Esophagus muscularis mucosa (tissue), 4 donors: ENCODE measurements around the gene NRXN3. TPM values are rescaled to one million over a fixed set of nuclear protein-coding genes. Genes with fewer than 3 reads are reported as not detected.

Experiments
- DNase-seq: peaks from one replicate; pipeline ENCODE4 v3.0.0-alpha.2; 2017; ENCODE audit errors: extremely low spot score
- H3K27ac ChIP-seq, 4 donors: fragments of 200-600 bp; sonication (generic); replicated peaks in 1 of 4; 1 replicate in 3 of 4; 2 replicates in 1 of 4; pipeline ENCODE4 v1.5.1; 2016 to 2019; ENCODE audit warnings: mild to moderate bottlenecking in 1 of 4
- H3K27me3 ChIP-seq, 4 donors: fragments of 200-600 bp; sonication (generic); one replicate each; pipeline versions ENCODE4 v1.5.1 to v1.6.0; 2016 to 2019
- H3K36me3 ChIP-seq, 4 donors: fragments of 200-600 bp; sonication (generic); one replicate each; pipeline ENCODE4 v1.5.1; 2016 to 2019
- H3K4me1 ChIP-seq, 4 donors: fragments of 200-600 bp; sonication (generic); one replicate each; pipeline ENCODE4 v1.5.1; 2016 to 2019
- H3K4me3 ChIP-seq, 4 donors: fragments of 200-600 bp; sonication (generic); 1 replicate in 2 of 4; 2 replicates in 2 of 4; pipeline ENCODE4 v1.5.1; 2016 to 2019; ENCODE audit warnings: mild to moderate bottlenecking in 4 of 4, moderate library complexity in 1 of 4
- H3K9me3 ChIP-seq, 4 donors: fragments of 200-600 bp; sonication (generic); 1 replicate in 3 of 4; 2 replicates in 1 of 4; pipeline ENCODE4 v1.5.1; 2016 to 2019
- CTCF ChIP-seq, 3 experiments: fragments of 200-600 bp in 2 of 3; fragments of 450-650 bp in 1 of 3; sonication (generic) in 2 of 3; IDR thresholded peaks; one replicate each; pipeline ENCODE4 v1.5.1; 2017 to 2019; ENCODE audit warnings: antibody characterized with exemption in 3 of 3, mild to moderate bottlenecking in 2 of 3, moderate library complexity in 1 of 3
- EP300 ChIP-seq: sonication (generic); formaldehyde crosslinking; IDR thresholded peaks from one replicate; pipeline ENCODE4 v1.6.1; 2017; ENCODE audit warnings: antibody characterized with exemption
- POLR2A ChIP-seq: fragments of 450-650 bp; IDR thresholded peaks from one replicate; pipeline ENCODE4 v1.6.1; 2017; ENCODE audit warnings: antibody characterized with exemption, moderate library complexity, mild to moderate bottlenecking, low read depth
- POLR2AphosphoS5 ChIP-seq, 2 donors: sonication (generic); formaldehyde crosslinking; IDR thresholded peaks; one replicate each; pipeline ENCODE4 v1.6.1; 2017; ENCODE audit warnings: antibody characterized with exemption in 2 of 2
- WGBS: methylation state at CpG from one replicate; pipeline ENCODE4 v1.1.5; 2018; 5-methylcytosine and 5-hydroxymethylcytosine counted together
- intact Hi-C: fragments of 100-400 bp; cut with DNase I; formaldehyde crosslinking; loops from one replicate; pipeline ENCODE4 v1.15.1; 2023
- total RNA-seq, 4 donors: library from RNA; depleted of rRNA; stranded (reverse); fragments of >200 nt; gene quantifications; one replicate each; pipeline versions ENCODE4 v1.1.0 to v1.2.1, GENCODE V29; 2016

NRXN3 gene
- total RNA-seq, 4 donors from 2014 or later, result 71.1 to 159 (median 122) TPM

DNA sequence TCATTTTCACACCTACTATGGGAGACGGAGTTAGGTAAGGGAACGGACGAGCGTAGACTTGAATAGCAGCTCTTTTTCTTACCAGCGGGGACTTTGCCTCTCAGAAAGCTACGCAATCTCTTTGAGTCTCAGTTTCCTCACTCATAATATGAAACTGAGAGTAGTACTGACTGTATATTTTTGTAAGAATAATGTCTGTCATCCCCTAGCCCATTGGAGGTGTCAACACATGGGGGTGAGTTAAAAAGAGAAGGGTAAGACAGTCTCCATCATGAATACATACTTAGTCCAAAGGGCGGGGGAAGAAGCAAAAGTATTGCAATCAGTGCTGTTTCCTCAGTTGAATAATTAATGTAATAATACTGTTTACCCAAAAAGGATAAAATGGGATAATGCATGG lies 592.2 kb downstream of the NRXN3 start:
- WGBS, result 88% methylated on average over 7 of the region's 7 CpGs
- no peaks in the 10 kb centered on the region for H3K4me1 ChIP-seq
- H3K36me3 ChIP-seq, result no peaks in the 10 kb centered on the region
- TF ChIP-seq EP300 (no peak), POLR2AphosphoS5 (IDR thresholded peaks at IDR 0.05) (no peak), CTCF (IDR thresholded peaks at IDR 0.05) (no peak), POLR2A (no peak)
- DNase-seq, result no peak
- no peaks in the 10 kb centered on the region for H3K27me3 ChIP-seq
- intact Hi-C loops, result no loop called here
- H3K9me3 ChIP-seq, result no peaks in the 10 kb centered on the region
- no peak overlapping the region for H3K27ac ChIP-seq
- H3K4me3 ChIP-seq, result no peak overlapping the region

DNA sequence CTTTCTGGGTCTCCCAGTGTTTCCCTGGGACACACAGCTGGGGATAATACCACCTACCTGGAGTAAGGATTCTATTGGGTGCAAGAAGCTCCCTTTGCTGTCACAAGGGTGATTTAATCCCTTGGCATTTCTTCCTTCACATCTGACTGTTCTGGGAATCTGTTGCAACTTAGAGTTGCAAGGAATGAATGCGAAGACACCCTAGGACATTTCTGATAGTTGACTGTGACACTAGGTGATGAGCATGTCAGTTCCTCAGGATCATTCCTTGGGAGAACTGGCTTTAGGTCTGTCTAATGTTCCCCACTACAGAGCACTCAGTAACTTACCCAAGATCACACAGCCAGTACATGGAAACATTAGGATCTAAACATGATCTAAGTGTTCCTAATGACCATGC lies 593.6 kb downstream of the NRXN3 start:
- Histone ChIP-seq H3K9me3 (no peaks in the 10 kb centered on the region), H3K4me3 (no peak overlapping the region), H3K27ac (no peak overlapping the region), H3K4me1 (no peaks in the 10 kb centered on the region), H3K36me3 (no peaks in the 10 kb centered on the region), H3K27me3 (no peaks in the 10 kb centered on the region)
- WGBS, result 89% methylated on average over 1 of the region's 1 CpG
- intact Hi-C loops, result no loop called here
- TF ChIP-seq POLR2A (no peak), EP300 (no peak), POLR2AphosphoS5 (IDR thresholded peaks at IDR 0.05) (no peak)
- DNase-seq, result no peak

DNA sequence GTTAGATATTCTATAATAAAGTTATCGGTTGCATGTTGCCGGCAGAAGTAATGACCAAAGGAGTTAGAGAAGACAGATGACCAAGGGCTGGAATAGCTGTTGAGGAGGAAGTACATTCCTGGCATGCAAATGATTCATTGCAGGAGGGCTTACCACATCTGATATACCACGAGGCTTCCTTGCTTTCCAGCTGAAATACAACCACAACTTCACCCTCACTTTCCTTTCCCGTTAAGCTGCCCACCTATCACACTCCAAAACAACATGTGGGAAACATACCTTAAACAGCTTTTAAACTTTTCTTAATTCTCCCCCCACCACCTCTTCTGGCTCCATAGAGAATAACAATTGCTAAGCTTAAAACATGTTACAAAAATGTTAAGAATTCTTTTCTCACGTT lies 594.1 kb downstream of the NRXN3 start:
- Histone ChIP-seq H3K9me3 (no peaks in the 10 kb centered on the region), H3K27me3 (no peaks in the 10 kb centered on the region), H3K27ac (no peak overlapping the region), H3K4me1 (no peaks in the 10 kb centered on the region), H3K36me3 (no peaks in the 10 kb centered on the region), H3K4me3 (no peak overlapping the region)
- no peak for TF ChIP-seq EP300
- TF ChIP-seq POLR2AphosphoS5 (IDR thresholded peaks at IDR 0.05), result no peak
- TF ChIP-seq POLR2A, result no peak
- no peak for TF ChIP-seq CTCF (IDR thresholded peaks at IDR 0.05)
- intact Hi-C loops, result no loop called here
- WGBS, result 41% methylated on average over 5 of the region's 5 CpGs
- DNase-seq, result no peak

GRCh38 chr14:78764645-78765044 lies 594.5 kb downstream of the NRXN3 start:
- no peaks in the 10 kb centered on the region for H3K4me1 ChIP-seq
- WGBS, result 74% methylated on average over 4 of the region's 4 CpGs
- intact Hi-C loops, result no loop called here
- no peak overlapping the region for H3K4me3 ChIP-seq
- no peak overlapping the region for H3K27ac ChIP-seq
- TF ChIP-seq POLR2AphosphoS5 (IDR thresholded peaks at IDR 0.05) (no peak), POLR2A (no peak), EP300 (no peak), CTCF (IDR thresholded peaks at IDR 0.05) (no peak)
- H3K27me3 ChIP-seq, result no peaks in the 10 kb centered on the region
- H3K9me3 ChIP-seq, result no peaks in the 10 kb centered on the region
- H3K36me3 ChIP-seq, result no peaks in the 10 kb centered on the region
- no peak for DNase-seq

GRCh38 chr14:78767436-78767835 lies 597.3 kb downstream of the NRXN3 start:
- no peak for DNase-seq
- no peak for TF ChIP-seq EP300
- TF ChIP-seq POLR2A, result no peak
- no peak for TF ChIP-seq CTCF (IDR thresholded peaks at IDR 0.05)
- no peak for TF ChIP-seq POLR2AphosphoS5 (IDR thresholded peaks at IDR 0.05)
- intact Hi-C loops, result no loop called here
- no peaks in the 10 kb centered on the region for H3K9me3 ChIP-seq
- no peaks in the 10 kb centered on the region for H3K27me3 ChIP-seq
- no peak overlapping the region for H3K4me3 ChIP-seq
- no peaks in the 10 kb centered on the region for H3K4me1 ChIP-seq
- H3K36me3 ChIP-seq, result no peaks in the 10 kb centered on the region
- H3K27ac ChIP-seq, result no peak overlapping the region
- WGBS, result 66% methylated on average over 5 of the region's 5 CpGs
